Large intestine (tissue), 12 donors: ENCODE measurements around the gene TRIM14. TPM values are rescaled to one million over a fixed set of nuclear protein-coding genes. Genes with fewer than 3 reads are reported as not detected.

Experiments used
- DNase-seq, 2 donors: peaks; one replicate each; pipeline versions ENCODE4 v3.0.0 to v3.0.0-alpha.2; 2013
- H3K27ac ChIP-seq: one replicate; pipeline ENCODE4 v1.5.1; 2013; ENCODE audit warnings: low read length
- H3K27me3 ChIP-seq: 2 replicates; pipeline ENCODE4 v1.6.1; 2013; ENCODE audit warnings: low read length; ENCODE audit not compliant: control insufficient read depth, insufficient read depth
- H3K36me3 ChIP-seq: 2 replicates; pipeline ENCODE4 v1.6.1; 2013; ENCODE audit warnings: low read length; ENCODE audit not compliant: control insufficient read depth, insufficient read depth
- H3K4me1 ChIP-seq: one replicate; pipeline ENCODE4 v1.6.1; 2013; ENCODE audit warnings: low read length; ENCODE audit not compliant: control insufficient read depth, insufficient read depth
- H3K4me3 ChIP-seq: one replicate; pipeline ENCODE4 v1.5.1; 2013; ENCODE audit warnings: low read length
- H3K9me3 ChIP-seq: one replicate; pipeline ENCODE4 v1.6.1; 2013; ENCODE audit warnings: mild to moderate bottlenecking, low read depth, low read length, moderate library complexity; ENCODE audit not compliant: control insufficient read depth
- WGBS: methylation state at CpG from one replicate; pipeline ENCODE4 v1.1.5; 2013; ENCODE audit warnings: low lambda C conversion rate; ENCODE audit not compliant: insufficient coverage; 5-methylcytosine and 5-hydroxymethylcytosine counted together
- long read RNA-seq, 11 donors: transcript quantifications; one replicate each; lab custom pipeline, GENCODE V29; 2026
- polyA plus RNA-seq: library from polyadenylated mRNA; unstranded; fragments of 120-200 nt; gene quantifications from one replicate; pipeline ENCODE4 v1.2.1, GENCODE V29; 2013

The TRIM14 gene
- polyA plus RNA-seq: 59.2 TPM
- long read RNA-seq, donor 1, full-length matches to known transcripts: 10 of 59 reads
- long read RNA-seq, donor 1, partial matches to known transcripts: 22 of 59 reads
- long read RNA-seq, donor 1, other reads (novel, unspliced or antisense): 27 of 59 reads
- long read RNA-seq, donor 2, full-length matches to known transcripts: 21 of 21 reads
- long read RNA-seq, donor 2, partial matches to known transcripts: 0 of 21 reads
- long read RNA-seq, donor 2, other reads (novel, unspliced or antisense): 0 of 21 reads
- long read RNA-seq, donor 3: 0 reads
- long read RNA-seq, donor 4: 0 reads
- long read RNA-seq, donor 5, full-length matches to known transcripts: 6 of 6 reads
- long read RNA-seq, donor 5, partial matches to known transcripts: 0 of 6 reads
- long read RNA-seq, donor 5, other reads (novel, unspliced or antisense): 0 of 6 reads
- long read RNA-seq, donor 6, full-length matches to known transcripts: 11 of 104 reads
- long read RNA-seq, donor 6, partial matches to known transcripts: 52 of 104 reads
- long read RNA-seq, donor 6, other reads (novel, unspliced or antisense): 41 of 104 reads
- long read RNA-seq, donor 7, full-length matches to known transcripts: 1 of 1 reads
- long read RNA-seq, donor 7, partial matches to known transcripts: 0 of 1 reads
- long read RNA-seq, donor 7, other reads (novel, unspliced or antisense): 0 of 1 reads
- long read RNA-seq, donor 8, full-length matches to known transcripts: 10 of 10 reads
- long read RNA-seq, donor 8, partial matches to known transcripts: 0 of 10 reads
- long read RNA-seq, donor 8, other reads (novel, unspliced or antisense): 0 of 10 reads
- long read RNA-seq, donor 9, full-length matches to known transcripts: 3 of 3 reads
- long read RNA-seq, donor 9, partial matches to known transcripts: 0 of 3 reads
- long read RNA-seq, donor 9, other reads (novel, unspliced or antisense): 0 of 3 reads
- long read RNA-seq, donor 10, full-length matches to known transcripts: 12 of 114 reads
- long read RNA-seq, donor 10, partial matches to known transcripts: 37 of 114 reads
- long read RNA-seq, donor 10, other reads (novel, unspliced or antisense): 65 of 114 reads
- long read RNA-seq, donor 11, full-length matches to known transcripts: 7 of 23 reads
- long read RNA-seq, donor 11, partial matches to known transcripts: 16 of 23 reads
- long read RNA-seq, donor 11, other reads (novel, unspliced or antisense): 0 of 23 reads

- Histone ChIP-seq H3K4me3 (peak within 1 kb of the TSS; percentile 81), H3K36me3 (peaks cover 13% of the 10 kb centered on the region), H3K27me3 (no peaks in the 10 kb centered on the region), H3K9me3 (no peaks in the 10 kb centered on the region), H3K4me1 (peaks cover 29% of the 10 kb centered on the region), H3K27ac (peak within 1 kb of the TSS; percentile 100)
- no CpG with 5 or more reads among the region's 71 CpGs for WGBS
- peak; percentile 76 to 90 for DNase-seq
Observed at GRCh38 chr9:98118640-98119601, at the start of gene TRIM14. TSS of gene TRIM14 (minus strand) at chr9:98119222. CDS start at chr9:98119188, 34 bp downstream.

GRCh38 chr9:98168153-98168780 lies 49.2 kb upstream of the TRIM14 start:
- peaks cover 89% of the 10 kb centered on the region for H3K4me1 ChIP-seq
- DNase-seq: no peak
- no CpG with 5 or more reads among the region's 3 CpGs for WGBS
- no peaks in the 10 kb centered on the region for H3K36me3 ChIP-seq
- H3K9me3 ChIP-seq: no peaks in the 10 kb centered on the region
- H3K27ac ChIP-seq: peak overlapping the region; percentile 85
- H3K4me3 ChIP-seq: no peak overlapping the region
- no peaks in the 10 kb centered on the region for H3K27me3 ChIP-seq

GRCh38 chr9:98164912-98165311 lies 45.9 kb upstream of the TRIM14 start:
- DNase-seq: no peak
- no CpG with 5 or more reads among the region's 7 CpGs for WGBS
- H3K4me1 ChIP-seq: peaks cover 76% of the 10 kb centered on the region

GRCh38 chr9:98162613-98163012 lies 43.6 kb upstream of the TRIM14 start:
- H3K9me3 ChIP-seq: no peaks in the 10 kb centered on the region
- peaks cover under 1% of the 10 kb centered on the region for H3K36me3 ChIP-seq
- peak overlapping the region; percentile 85 for H3K27ac ChIP-seq
- H3K4me3 ChIP-seq: no peak overlapping the region
- DNase-seq: no peak
- no CpG with 5 or more reads among the region's 12 CpGs for WGBS
- H3K27me3 ChIP-seq: no peaks in the 10 kb centered on the region
- H3K4me1 ChIP-seq: peaks cover 63% of the 10 kb centered on the region

More at GRCh38 chr9:98164912-98165311, 45.9 kb upstream of the TRIM14 start:
- no peaks in the 10 kb centered on the region for H3K36me3 ChIP-seq
- H3K9me3 ChIP-seq: no peaks in the 10 kb centered on the region
- no peaks in the 10 kb centered on the region for H3K27me3 ChIP-seq
- no peak overlapping the region for H3K4me3 ChIP-seq
- peak overlapping the region; percentile 85 for H3K27ac ChIP-seq

GRCh38 chr9:98161851-98162250 lies 42.8 kb upstream of the TRIM14 start:
- H3K36me3 ChIP-seq: peaks cover 8% of the 10 kb centered on the region
- no CpG with 5 or more reads among the region's 4 CpGs for WGBS
- no peaks in the 10 kb centered on the region for H3K9me3 ChIP-seq
- H3K4me1 ChIP-seq: peaks cover 55% of the 10 kb centered on the region
- no peak for DNase-seq
- H3K27me3 ChIP-seq: no peaks in the 10 kb centered on the region
- H3K27ac ChIP-seq: no peak overlapping the region
- H3K4me3 ChIP-seq: no peak overlapping the region

- no peaks in the 10 kb centered on the region for H3K9me3 ChIP-seq
- H3K27ac ChIP-seq: no peak overlapping the region
- H3K27me3 ChIP-seq: no peaks in the 10 kb centered on the region
- peaks cover 41% of the 10 kb centered on the region for H3K4me1 ChIP-seq
- WGBS: no CpG with 5 or more reads among the region's 6 CpGs
- DNase-seq: no peak
- H3K36me3 ChIP-seq: peaks cover 21% of the 10 kb centered on the region
- H3K4me3 ChIP-seq: no peak overlapping the region
Observed at GRCh38 chr9:98159790-98160189, 40.8 kb upstream of the TRIM14 start.

- Histone ChIP-seq H3K27me3 (no peaks in the 10 kb centered on the region), H3K9me3 (no peaks in the 10 kb centered on the region), H3K4me3 (no peak overlapping the region), H3K4me1 (peaks cover 36% of the 10 kb centered on the region), H3K36me3 (peaks cover 23% of the 10 kb centered on the region), H3K27ac (no peak overlapping the region)
- no peak for DNase-seq
- 96% methylated on average over 3 of the region's 5 CpGs for WGBS
Observed at GRCh38 chr9:98159301-98159700, 40.3 kb upstream of the TRIM14 start.

- no peak overlapping the region for H3K27ac ChIP-seq
- no peak for DNase-seq
Observed at GRCh38 chr9:98158071-98158831, 39.2 kb upstream of the TRIM14 start.

More at GRCh38 chr9:98158071-98158831, 39.2 kb upstream of the TRIM14 start:
- no CpG with 5 or more reads among the region's 4 CpGs for WGBS
- Histone ChIP-seq H3K27me3 (no peaks in the 10 kb centered on the region), H3K4me1 (peaks cover 27% of the 10 kb centered on the region), H3K4me3 (no peak overlapping the region), H3K9me3 (no peaks in the 10 kb centered on the region), H3K36me3 (peaks cover 23% of the 10 kb centered on the region)
